Activated CD4-positive, alpha-beta memory T cell treated with anti-CD3 and anti-CD28 coated beads for 36 hours (primary cell): Measurements from ENCODE around the gene KAT6B. TPM values are rescaled to one million over a fixed set of nuclear protein-coding genes. Genes with fewer than 3 reads are reported as not detected.
"Not testable (repeated sequence)": the region's sequence is repeated elsewhere in the genome, so short reads cannot be mapped to it uniquely, and the experiment has no call there.

ENCODE experiments used
- CTCF ChIA-PET: fragments of 350-600 bp; sonication (Branson Sonifier 250); formaldehyde crosslinking; loops from one replicate; lab custom pipeline; 2021; ENCODE audit warnings: antibody characterized with exemption, inconsistent platforms; lab: Charles Lee
- POLR2A ChIA-PET: fragments of 350-600 bp; sonication (Branson Sonifier 250); formaldehyde crosslinking; loops from one replicate; lab custom pipeline; 2021; ENCODE audit warnings: antibody characterized with exemption; lab: Charles Lee
- DNase-seq: peaks from one replicate; pipeline ENCODE4 v3.0.0-alpha.2; 2020
- H3K27ac Mint-ChIP-seq: one replicate; pipeline ENCODE4 v1.8.0; 2021; ENCODE audit warnings: mixed read lengths
- H3K27me3 Mint-ChIP-seq: one replicate; pipeline ENCODE4 v1.8.0; 2021; ENCODE audit warnings: mixed read lengths
- H3K36me3 Mint-ChIP-seq: one replicate; pipeline ENCODE4 v1.8.0; 2021; ENCODE audit warnings: mixed read lengths
- H3K4me1 Mint-ChIP-seq: one replicate; pipeline ENCODE4 v1.8.0; 2021; ENCODE audit warnings: low read depth, mixed read lengths
- H3K4me3 Mint-ChIP-seq: one replicate; pipeline ENCODE4 v1.8.0; 2021; ENCODE audit warnings: mild to moderate bottlenecking, mixed read lengths
- H3K9me3 Mint-ChIP-seq: one replicate; pipeline ENCODE4 v1.8.0; 2021; ENCODE audit warnings: mixed read lengths
- intact Hi-C: fragments of 100-400 bp; cut with micrococcal nuclease; formaldehyde crosslinking; loops from one replicate; pipeline ENCODE4 v1.15.1; 2023
- total RNA-seq, 2 experiments: library from RNA; stranded (reverse); gene quantifications; one replicate each; pipeline ENCODE4 v1.2.3, GENCODE V29; 2021

Gene KAT6B
- total RNA-seq, 2 experiments from 2014 or later = 17.4 to 20.5 TPM

- Mint-ChIP-seq H3K27me3 (no peaks in the 10 kb centered on the region), H3K4me3 (no peak overlapping the region), H3K9me3 (no peaks in the 10 kb centered on the region), H3K4me1 (peaks cover 16% of the 10 kb centered on the region), H3K27ac (no peak overlapping the region), H3K36me3 (no peaks in the 10 kb centered on the region)
- intact Hi-C loops = no loop called here
- POLR2A ChIA-PET = no interaction called here
- CTCF ChIA-PET = no interaction called here
- no peak for DNase-seq
These were observed 56.0 kb downstream of the KAT6B start for GRCh38 chr10:74882427-74882826.

- H3K4me3 Mint-ChIP-seq = no peak overlapping the region
- ChIA-PET CTCF (no interaction called here), POLR2A (no interaction called here)
- H3K4me1 Mint-ChIP-seq = peaks cover 16% of the 10 kb centered on the region
- H3K27ac Mint-ChIP-seq = no peak overlapping the region
- no peaks in the 10 kb centered on the region for H3K36me3 Mint-ChIP-seq
- H3K27me3 Mint-ChIP-seq = no peaks in the 10 kb centered on the region
- no peak for DNase-seq
- intact Hi-C loops = no loop called here
- no peaks in the 10 kb centered on the region for H3K9me3 Mint-ChIP-seq
These were observed 56.4 kb downstream of the KAT6B start for GRCh38 chr10:74882831-74883230.

- Mint-ChIP-seq H3K4me3 (no peak overlapping the region), H3K36me3 (no peaks in the 10 kb centered on the region), H3K27me3 (no peaks in the 10 kb centered on the region), H3K9me3 (no peaks in the 10 kb centered on the region), H3K27ac (no peak overlapping the region), H3K4me1 (peaks cover 16% of the 10 kb centered on the region)
- intact Hi-C loops = no loop called here
- DNase-seq = no peak
- ChIA-PET POLR2A (interaction anchor here (0.7 kb wide), 1 partner anchor 12 kb away, joined by 3 read pairs; no protein-coding TSS in a partner anchor), CTCF (interaction anchor here (0.5 kb wide), 1 partner anchor 177 kb away, joined by 3 read pairs; no protein-coding TSS in a partner anchor)
These were observed 57.0 kb downstream of the KAT6B start for GRCh38 chr10:74883428-74883827.

- Mint-ChIP-seq H3K4me1 (peaks cover 20% of the 10 kb centered on the region), H3K36me3 (no peaks in the 10 kb centered on the region), H3K4me3 (no peak overlapping the region), H3K27ac (no peak overlapping the region), H3K27me3 (no peaks in the 10 kb centered on the region), H3K9me3 (no peaks in the 10 kb centered on the region)
- ChIA-PET CTCF (no interaction called here), POLR2A (no interaction called here)
- intact Hi-C loops = no loop called here
- DNase-seq = no peak
These were observed 61.3 kb downstream of the KAT6B start for GRCh38 chr10:74887614-74888284.

GRCh38 chr10:74888962-74889661, 62.7 kb downstream of the KAT6B start:
- ChIA-PET CTCF (interaction anchor here (0.9 kb wide), 1 partner anchor 133 kb away, joined by 3 read pairs; no protein-coding TSS in a partner anchor), POLR2A (interaction anchor here (0.7 kb wide), 1 partner anchor 30 kb away, joined by 6 read pairs; no protein-coding TSS in a partner anchor)
- H3K9me3 Mint-ChIP-seq = no peaks in the 10 kb centered on the region
- H3K4me3 Mint-ChIP-seq = no peak overlapping the region
- no peaks in the 10 kb centered on the region for H3K27me3 Mint-ChIP-seq
- no peak for DNase-seq
- no peak overlapping the region for H3K27ac Mint-ChIP-seq
- intact Hi-C loops = no loop called here
- no peaks in the 10 kb centered on the region for H3K36me3 Mint-ChIP-seq
- peaks cover 11% of the 10 kb centered on the region for H3K4me1 Mint-ChIP-seq

- no peak for DNase-seq
- CTCF ChIA-PET = interaction anchor here (0.9 kb wide), 1 partner anchor 133 kb away, joined by 3 read pairs; no protein-coding TSS in a partner anchor
- H3K4me1 Mint-ChIP-seq = peaks cover 14% of the 10 kb centered on the region
- POLR2A ChIA-PET = interaction anchor here (0.7 kb wide), 1 partner anchor 31 kb away, joined by 6 read pairs; no protein-coding TSS in a partner anchor
- no peak overlapping the region for H3K4me3 Mint-ChIP-seq
- H3K36me3 Mint-ChIP-seq = no peaks in the 10 kb centered on the region
- H3K9me3 Mint-ChIP-seq = no peaks in the 10 kb centered on the region
- no peaks in the 10 kb centered on the region for H3K27me3 Mint-ChIP-seq
- intact Hi-C loops = no loop called here
- no peak overlapping the region for H3K27ac Mint-ChIP-seq
These were observed 63.2 kb downstream of the KAT6B start for GRCh38 chr10:74889662-74889998.

GRCh38 chr10:74890460-74890859, 64.1 kb downstream of the KAT6B start:
- CTCF ChIA-PET = no interaction called here
- Mint-ChIP-seq H3K36me3 (no peaks in the 10 kb centered on the region), H3K9me3 (no peaks in the 10 kb centered on the region), H3K4me3 (no peak overlapping the region), H3K27ac (no peak overlapping the region), H3K27me3 (no peaks in the 10 kb centered on the region), H3K4me1 (peaks cover 14% of the 10 kb centered on the region)
- POLR2A ChIA-PET = interaction anchor here (1.1 kb wide), 1 partner anchor 59 kb away, joined by 3 read pairs; no protein-coding TSS in a partner anchor
- intact Hi-C loops = no loop called here
- DNase-seq = no peak

GRCh38 chr10:74891053-74891452, 64.7 kb downstream of the KAT6B start:
- DNase-seq = no peak
- Mint-ChIP-seq H3K36me3 (no peaks in the 10 kb centered on the region), H3K4me3 (no peak overlapping the region), H3K27ac (no peak overlapping the region), H3K27me3 (no peaks in the 10 kb centered on the region), H3K4me1 (peaks cover 15% of the 10 kb centered on the region), H3K9me3 (no peaks in the 10 kb centered on the region)
- intact Hi-C loops = no loop called here
- POLR2A ChIA-PET = interaction anchor here (1.1 kb wide), 1 partner anchor 60 kb away, joined by 3 read pairs; no protein-coding TSS in a partner anchor
- CTCF ChIA-PET = no interaction called here

- H3K4me1 Mint-ChIP-seq = peaks cover 30% of the 10 kb centered on the region
- ChIA-PET POLR2A (no interaction called here), CTCF (interaction anchor here (1.2 kb wide), 1 partner anchor 12 kb away, joined by 3 read pairs; no protein-coding TSS in a partner anchor)
- H3K27ac Mint-ChIP-seq = no peak overlapping the region
- H3K9me3 Mint-ChIP-seq = no peaks in the 10 kb centered on the region
- no peaks in the 10 kb centered on the region for H3K27me3 Mint-ChIP-seq
- intact Hi-C loops = no loop called here
- no peak overlapping the region for H3K4me3 Mint-ChIP-seq
- no peaks in the 10 kb centered on the region for H3K36me3 Mint-ChIP-seq
- DNase-seq = no peak
These were observed 66.4 kb downstream of the KAT6B start for GRCh38 chr10:74892839-74893238.

GRCh38 chr10:74893329-74893728, 66.9 kb downstream of the KAT6B start:
- H3K36me3 Mint-ChIP-seq, POLR2A ChIA-PET, H3K9me3 Mint-ChIP-seq, H3K27me3 Mint-ChIP-seq, H3K4me3 Mint-ChIP-seq, intact Hi-C loops, DNase-seq, H3K27ac Mint-ChIP-seq: not testable (repeated sequence)
- peaks cover 34% of the 10 kb centered on the region for H3K4me1 Mint-ChIP-seq
- CTCF ChIA-PET = interaction anchor here (1.2 kb wide), 1 partner anchor 11 kb away, joined by 3 read pairs; no protein-coding TSS in a partner anchor

GRCh38 chr10:74896788-74897527, 70.6 kb downstream of the KAT6B start:
- H3K4me3 Mint-ChIP-seq = no peak overlapping the region

More at GRCh38 chr10:74896788-74897527, 70.6 kb downstream of the KAT6B start:
- Mint-ChIP-seq H3K27me3 (no peaks in the 10 kb centered on the region), H3K36me3 (no peaks in the 10 kb centered on the region), H3K4me1 (peaks cover 53% of the 10 kb centered on the region), H3K27ac (no peak overlapping the region), H3K9me3 (no peaks in the 10 kb centered on the region)
- intact Hi-C loops = loop anchor here (5.0 kb wide), 1 partner anchor 105 kb away; no protein-coding TSS in a partner anchor
- ChIA-PET POLR2A (interaction anchor here (1.1 kb wide), 1 partner anchor 72 kb away, joined by 3 read pairs; no protein-coding TSS in a partner anchor), CTCF (no interaction called here)
- DNase-seq = no peak
